Parathyroid adenoma (tissue), 2 donors: ENCODE data around the gene PTPRM.
A peak's percentile ranks its signal among the peaks of the same experiment; 100 is the strongest.
"Not testable (repeated sequence)": the region's sequence is repeated elsewhere in the genome, so short reads cannot be mapped to it uniquely, and the experiment has no call there.

Experiments
- H2AFZ ChIP-seq: fragments of 300-600 bp; sonication (generic); one replicate; pipeline ENCODE4 v1.7.0; 2017; ENCODE audit warnings: antibody characterized with exemption, mild to moderate bottlenecking
- H3K27ac ChIP-seq: fragments of 300-600 bp; sonication (generic); one replicate; pipeline ENCODE4 v1.7.0; 2017
- H3K27me3 ChIP-seq: fragments of 300-600 bp; sonication (generic); one replicate; pipeline ENCODE4 v1.7.0; 2017; ENCODE audit warnings: low read length; ENCODE audit not compliant: control insufficient read depth, insufficient read depth
- H3K36me3 ChIP-seq: fragments of 300-600 bp; sonication (generic); one replicate; pipeline ENCODE4 v1.7.0; 2017; ENCODE audit warnings: low read length; ENCODE audit not compliant: control insufficient read depth, insufficient read depth
- H3K4me1 ChIP-seq: fragments of 300-600 bp; sonication (generic); one replicate; pipeline ENCODE4 v1.7.0; 2017; ENCODE audit warnings: control low read depth
- H3K4me2 ChIP-seq: fragments of 300-600 bp; sonication (generic); one replicate; pipeline ENCODE4 v1.7.0; 2017; ENCODE audit warnings: low read length
- H3K4me3 ChIP-seq: fragments of 300-600 bp; sonication (generic); one replicate; pipeline ENCODE4 v1.7.0; 2017; ENCODE audit warnings: low read depth, low read length
- H3K79me2 ChIP-seq: fragments of 300-600 bp; sonication (generic); one replicate; pipeline ENCODE4 v1.7.0; 2017; ENCODE audit warnings: control low read depth
- H3K9ac ChIP-seq: fragments of 300-600 bp; sonication (generic); one replicate; pipeline ENCODE4 v1.7.0; 2017; ENCODE audit warnings: mild to moderate bottlenecking
- H3K9me3 ChIP-seq: fragments of 300-600 bp; sonication (generic); one replicate; pipeline ENCODE4 v1.7.0; 2017; ENCODE audit warnings: low read length; ENCODE audit not compliant: control insufficient read depth
- TF ChIP-seq, protein P1 (sequence below): fragments of 300-600 bp; sonication (generic); IDR thresholded peaks from one replicate; pipeline ENCODE4 v1.7.0; 2017; ENCODE audit warnings: antibody characterized with exemption, mild to moderate bottlenecking
- donor health status: primary hyperparathyroidism.

The PTPRM gene

DNA sequence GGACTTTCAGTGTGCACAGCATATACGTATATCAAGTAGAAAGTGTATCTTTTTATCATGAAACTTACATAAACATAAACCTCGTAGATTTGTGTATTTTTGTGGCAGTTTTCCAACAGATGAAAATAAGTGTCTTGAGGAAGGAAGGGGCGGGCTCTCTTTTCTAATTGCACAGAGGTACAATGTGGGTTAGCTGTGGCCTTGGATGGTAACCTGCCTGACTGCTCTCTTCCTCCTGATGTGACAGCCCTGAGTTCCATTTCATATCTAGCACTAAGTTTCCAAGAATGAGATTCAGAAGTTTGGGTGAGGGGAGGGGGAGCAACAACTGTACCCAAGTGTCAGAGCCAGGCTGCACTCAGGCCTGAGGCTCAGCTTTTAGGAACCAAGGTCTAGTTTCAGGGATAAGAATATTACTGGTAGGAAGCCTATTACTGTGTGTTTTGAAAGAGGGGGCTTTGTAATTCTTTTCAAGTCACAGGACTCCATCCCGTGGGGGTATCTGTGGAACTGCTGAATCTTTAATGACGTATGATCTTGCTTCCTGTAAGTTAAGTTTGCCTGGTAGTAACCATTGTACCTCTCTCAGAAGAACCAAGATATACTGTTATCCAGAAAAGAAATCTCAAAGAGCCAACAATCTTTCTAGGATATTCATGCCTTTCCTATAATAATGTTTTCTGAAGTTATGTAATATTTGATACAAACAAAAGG is 483.7 kb downstream of the PTPRM start:
- Histone ChIP-seq H3K36me3 (no peaks in the 10 kb centered on the region), H3K4me1 (no peaks in the 10 kb centered on the region), H3K4me3 (no peak overlapping the region), H3K79me2 (no peaks in the 10 kb centered on the region), H2AFZ (no peak overlapping the region), H3K27ac (no peak overlapping the region), H3K27me3 (no peaks in the 10 kb centered on the region), H3K9me3 (no peaks in the 10 kb centered on the region), H3K9ac (no peak overlapping the region), H3K4me2 (no peak overlapping the region)
- TF ChIP-seq, protein P1, sequence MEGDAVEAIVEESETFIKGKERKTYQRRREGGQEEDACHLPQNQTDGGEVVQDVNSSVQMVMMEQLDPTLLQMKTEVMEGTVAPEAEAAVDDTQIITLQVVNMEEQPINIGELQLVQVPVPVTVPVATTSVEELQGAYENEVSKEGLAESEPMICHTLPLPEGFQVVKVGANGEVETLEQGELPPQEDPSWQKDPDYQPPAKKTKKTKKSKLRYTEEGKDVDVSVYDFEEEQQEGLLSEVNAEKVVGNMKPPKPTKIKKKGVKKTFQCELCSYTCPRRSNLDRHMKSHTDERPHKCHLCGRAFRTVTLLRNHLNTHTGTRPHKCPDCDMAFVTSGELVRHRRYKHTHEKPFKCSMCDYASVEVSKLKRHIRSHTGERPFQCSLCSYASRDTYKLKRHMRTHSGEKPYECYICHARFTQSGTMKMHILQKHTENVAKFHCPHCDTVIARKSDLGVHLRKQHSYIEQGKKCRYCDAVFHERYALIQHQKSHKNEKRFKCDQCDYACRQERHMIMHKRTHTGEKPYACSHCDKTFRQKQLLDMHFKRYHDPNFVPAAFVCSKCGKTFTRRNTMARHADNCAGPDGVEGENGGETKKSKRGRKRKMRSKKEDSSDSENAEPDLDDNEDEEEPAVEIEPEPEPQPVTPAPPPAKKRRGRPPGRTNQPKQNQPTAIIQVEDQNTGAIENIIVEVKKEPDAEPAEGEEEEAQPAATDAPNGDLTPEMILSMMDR: no peak

DNA sequence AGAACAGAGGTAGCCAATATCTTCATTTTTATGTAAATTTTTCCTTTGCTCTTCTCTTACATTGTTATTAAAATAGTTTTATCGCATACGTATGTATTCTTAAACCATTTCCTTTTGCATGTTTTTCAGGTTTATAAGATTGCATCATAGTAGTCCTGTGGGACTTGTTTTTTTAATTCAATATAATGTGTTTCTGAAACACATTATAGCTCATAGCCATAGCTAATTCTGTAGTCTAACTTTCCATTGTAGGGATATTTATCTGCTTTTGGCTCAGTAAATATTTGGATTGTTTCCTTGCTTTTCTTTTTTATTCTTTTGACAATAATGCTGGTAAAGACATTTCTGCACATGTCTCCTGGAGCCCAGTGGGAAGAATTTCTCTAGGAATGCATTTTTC is 484.3 kb downstream of the PTPRM start:
- Histone ChIP-seq H3K79me2 (no peaks in the 10 kb centered on the region), H3K4me3 (no peak overlapping the region), H2AFZ (no peak overlapping the region), H3K9me3 (no peaks in the 10 kb centered on the region), H3K27me3 (no peaks in the 10 kb centered on the region), H3K4me1 (no peaks in the 10 kb centered on the region), H3K36me3 (no peaks in the 10 kb centered on the region), H3K4me2 (no peak overlapping the region), H3K9ac (no peak overlapping the region), H3K27ac (no peak overlapping the region)
- TF ChIP-seq, protein P1: no peak

DNA sequence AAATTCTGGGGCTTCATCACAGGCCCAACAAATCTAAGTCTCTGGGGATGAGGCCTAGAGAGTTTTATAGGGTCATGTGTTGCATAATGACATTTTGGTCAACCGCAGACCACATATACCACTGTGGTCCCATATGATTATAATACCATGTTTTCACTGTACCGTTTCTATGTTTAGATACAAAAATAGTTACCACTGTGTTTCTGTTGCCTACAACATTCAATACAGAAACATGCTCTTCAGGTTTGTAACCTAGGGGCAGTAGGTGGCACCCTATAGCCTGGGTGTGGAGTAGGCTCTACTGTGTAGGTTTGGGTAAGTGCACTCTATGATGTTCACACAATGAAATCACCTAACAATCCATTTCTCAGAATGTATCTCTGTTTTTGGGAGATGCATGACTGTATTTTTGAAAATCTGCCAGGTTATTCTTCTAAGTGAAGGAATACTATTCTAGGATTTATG is 485.2 kb downstream of the PTPRM start:
- no peaks in the 10 kb centered on the region for H3K4me1 ChIP-seq
- H3K9ac ChIP-seq: no peak overlapping the region
- H2AFZ ChIP-seq: no peak overlapping the region
- no peaks in the 10 kb centered on the region for H3K79me2 ChIP-seq
- no peaks in the 10 kb centered on the region for H3K27me3 ChIP-seq
- H3K4me2 ChIP-seq: no peak overlapping the region
- no peak overlapping the region for H3K4me3 ChIP-seq
- TF ChIP-seq, protein P1: no peak
- H3K9me3 ChIP-seq: no peaks in the 10 kb centered on the region
- H3K27ac ChIP-seq: no peak overlapping the region
- H3K36me3 ChIP-seq: no peaks in the 10 kb centered on the region

DNA sequence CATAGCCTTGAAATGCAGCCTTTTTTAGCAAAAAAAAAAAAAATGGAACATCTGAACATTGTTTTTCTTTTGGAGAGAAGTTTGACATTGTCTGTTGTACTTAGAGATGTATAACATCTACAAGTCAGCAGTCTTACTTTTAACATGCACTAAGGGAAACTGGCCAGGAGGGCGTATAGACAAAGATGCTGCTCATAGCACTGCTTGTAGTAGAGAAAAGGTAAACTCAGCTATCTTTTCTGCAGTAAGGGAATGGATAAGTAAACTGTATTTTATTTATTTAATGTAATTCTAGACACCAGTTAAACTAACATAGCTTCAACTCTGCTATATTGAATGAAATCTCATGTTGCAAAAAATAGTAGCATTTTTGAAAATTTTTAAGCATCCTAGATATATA is 489.6 kb downstream of the PTPRM start:
- Histone ChIP-seq H3K36me3 (no peaks in the 10 kb centered on the region), H3K4me1 (no peaks in the 10 kb centered on the region), H3K9ac (no peak overlapping the region), H3K4me2 (no peak overlapping the region), H2AFZ (no peak overlapping the region), H3K4me3 (no peak overlapping the region), H3K9me3 (no peaks in the 10 kb centered on the region), H3K79me2 (no peaks in the 10 kb centered on the region), H3K27ac (no peak overlapping the region), H3K27me3 (no peaks in the 10 kb centered on the region)
- TF ChIP-seq, protein P1: no peak

DNA sequence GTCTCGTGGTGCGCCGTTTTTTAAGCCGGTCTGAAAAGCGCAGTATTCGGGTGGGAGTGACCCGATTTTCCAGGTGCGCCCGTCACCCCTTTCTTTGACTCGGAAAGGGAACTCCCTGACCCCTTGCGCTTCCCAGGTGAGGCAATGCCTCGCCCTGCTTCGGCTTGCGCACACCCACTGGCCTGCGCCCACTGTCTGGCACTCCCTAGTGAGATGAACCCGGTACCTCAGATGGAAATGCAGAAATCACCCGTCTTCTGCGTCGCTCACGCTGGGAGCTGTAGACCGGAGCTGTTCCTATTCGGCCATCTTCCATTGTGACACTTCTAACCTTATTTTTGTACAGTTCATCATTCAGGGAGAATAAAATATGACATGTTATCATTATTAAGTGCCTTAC is 496.0 kb downstream of the PTPRM start:
- not testable (repeated sequence) for H3K27me3 ChIP-seq, H3K27ac ChIP-seq, H3K4me3 ChIP-seq

More for the DNA sequence above, 496.0 kb downstream of the PTPRM start:
- H3K4me1 ChIP-seq, H3K36me3 ChIP-seq, H3K9me3 ChIP-seq, H3K9ac ChIP-seq, H3K79me2 ChIP-seq, H3K4me2 ChIP-seq: not testable (repeated sequence)
- H2AFZ ChIP-seq: peak overlapping the region; percentile 25
